Measurements from ENCODE around the gene HSPG2. TPM values are rescaled to one million over a fixed set of nuclear protein-coding genes. Genes with fewer than 3 reads are reported as not detected.

HSPG2 gene
- total and polyA plus RNA-seq, 2 of the 13 experiments (the other 11 are each of a cell fraction or from before 2014, with no cell fraction given): 9.1 to 13.1 TPM

DNA sequence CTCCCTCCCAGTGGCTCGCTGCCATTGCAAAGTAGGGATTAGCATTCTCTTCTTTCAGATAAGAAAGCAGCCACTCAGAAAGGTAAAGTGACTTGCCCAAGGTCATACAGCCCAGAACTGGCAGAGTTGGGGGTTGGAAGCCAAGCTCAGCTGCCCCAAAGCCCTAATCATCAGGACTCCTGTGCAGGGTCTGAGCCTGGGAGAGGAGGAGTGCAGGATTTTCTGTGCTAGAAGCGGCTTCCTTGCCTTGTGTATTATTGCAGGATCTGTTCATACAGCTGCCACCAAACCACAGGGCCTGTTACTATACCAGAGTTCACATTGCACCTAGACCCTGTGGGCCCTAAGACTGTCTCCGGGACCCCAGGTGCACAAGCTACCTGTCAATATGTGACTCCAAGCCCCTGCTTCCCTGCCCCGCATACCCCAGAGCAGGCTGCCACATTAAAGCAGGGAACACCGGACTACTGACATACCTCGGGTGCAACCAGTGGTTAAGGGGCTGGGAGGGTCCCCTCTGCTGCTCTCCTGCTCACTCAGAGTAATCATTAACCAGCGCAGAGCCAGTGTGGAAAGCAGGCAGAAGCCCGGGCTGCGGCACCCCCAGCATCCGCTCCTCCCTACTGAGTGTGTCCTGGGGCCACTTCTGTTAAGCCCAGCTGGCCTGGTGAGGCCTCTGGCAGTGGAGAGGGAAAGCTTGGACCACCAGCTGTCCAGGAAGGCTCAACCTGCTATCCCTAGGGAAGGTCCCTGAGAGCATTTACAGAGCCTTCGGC lies 15.8 kb downstream of the HSPG2 start (continued):
- TF ChIP-seq, protein P1, sequence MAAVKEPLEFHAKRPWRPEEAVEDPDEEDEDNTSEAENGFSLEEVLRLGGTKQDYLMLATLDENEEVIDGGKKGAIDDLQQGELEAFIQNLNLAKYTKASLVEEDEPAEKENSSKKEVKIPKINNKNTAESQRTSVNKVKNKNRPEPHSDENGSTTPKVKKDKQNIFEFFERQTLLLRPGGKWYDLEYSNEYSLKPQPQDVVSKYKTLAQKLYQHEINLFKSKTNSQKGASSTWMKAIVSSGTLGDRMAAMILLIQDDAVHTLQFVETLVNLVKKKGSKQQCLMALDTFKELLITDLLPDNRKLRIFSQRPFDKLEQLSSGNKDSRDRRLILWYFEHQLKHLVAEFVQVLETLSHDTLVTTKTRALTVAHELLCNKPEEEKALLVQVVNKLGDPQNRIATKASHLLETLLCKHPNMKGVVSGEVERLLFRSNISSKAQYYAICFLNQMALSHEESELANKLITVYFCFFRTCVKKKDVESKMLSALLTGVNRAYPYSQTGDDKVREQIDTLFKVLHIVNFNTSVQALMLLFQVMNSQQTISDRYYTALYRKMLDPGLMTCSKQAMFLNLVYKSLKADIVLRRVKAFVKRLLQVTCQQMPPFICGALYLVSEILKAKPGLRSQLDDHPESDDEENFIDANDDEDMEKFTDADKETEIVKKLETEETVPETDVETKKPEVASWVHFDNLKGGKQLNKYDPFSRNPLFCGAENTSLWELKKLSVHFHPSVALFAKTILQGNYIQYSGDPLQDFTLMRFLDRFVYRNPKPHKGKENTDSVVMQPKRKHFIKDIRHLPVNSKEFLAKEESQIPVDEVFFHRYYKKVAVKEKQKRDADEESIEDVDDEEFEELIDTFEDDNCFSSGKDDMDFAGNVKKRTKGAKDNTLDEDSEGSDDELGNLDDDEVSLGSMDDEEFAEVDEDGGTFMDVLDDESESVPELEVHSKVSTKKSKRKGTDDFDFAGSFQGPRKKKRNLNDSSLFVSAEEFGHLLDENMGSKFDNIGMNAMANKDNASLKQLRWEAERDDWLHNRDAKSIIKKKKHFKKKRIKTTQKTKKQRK (IDR thresholded peaks at IDR 0.05; ENCODE audit: low read length): no peak
- TF ChIP-seq, protein P2, sequence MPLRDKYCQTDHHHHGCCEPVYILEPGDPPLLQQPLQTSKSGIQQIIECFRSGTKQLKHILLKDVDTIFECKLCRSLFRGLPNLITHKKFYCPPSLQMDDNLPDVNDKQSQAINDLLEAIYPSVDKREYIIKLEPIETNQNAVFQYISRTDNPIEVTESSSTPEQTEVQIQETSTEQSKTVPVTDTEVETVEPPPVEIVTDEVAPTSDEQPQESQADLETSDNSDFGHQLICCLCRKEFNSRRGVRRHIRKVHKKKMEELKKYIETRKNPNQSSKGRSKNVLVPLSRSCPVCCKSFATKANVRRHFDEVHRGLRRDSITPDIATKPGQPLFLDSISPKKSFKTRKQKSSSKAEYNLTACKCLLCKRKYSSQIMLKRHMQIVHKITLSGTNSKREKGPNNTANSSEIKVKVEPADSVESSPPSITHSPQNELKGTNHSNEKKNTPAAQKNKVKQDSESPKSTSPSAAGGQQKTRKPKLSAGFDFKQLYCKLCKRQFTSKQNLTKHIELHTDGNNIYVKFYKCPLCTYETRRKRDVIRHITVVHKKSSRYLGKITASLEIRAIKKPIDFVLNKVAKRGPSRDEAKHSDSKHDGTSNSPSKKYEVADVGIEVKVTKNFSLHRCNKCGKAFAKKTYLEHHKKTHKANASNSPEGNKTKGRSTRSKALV (CRISPR knock-in tag; IDR thresholded peaks at IDR 0.05): no peak
- no peak for TF ChIP-seq RFX1 (IDR thresholded peaks at IDR 0.05)
- TF ChIP-seq EZH2 (conservative IDR thresholded peaks at IDR 0.05; ENCODE audit: low read depth, low read length): no peak
- TF ChIP-seq ZFP37 (CRISPR knock-in tag; IDR thresholded peaks at IDR 0.05; ENCODE audit: borderline replicate concordance): no peak
- TF ChIP-seq PHF5A (CRISPR knock-in tag; IDR thresholded peaks at IDR 0.05; ENCODE audit: low read depth, unreplicated experiment): no peak
- TF ChIP-seq MED8 (CRISPR knock-in tag; IDR thresholded peaks at IDR 0.05; ENCODE audit: insufficient replicate concordance): no peak
- no peak for TF ChIP-seq ZNF780A (CRISPR knock-in tag; IDR thresholded peaks at IDR 0.05)
- no peak for TF ChIP-seq ZNF746 (CRISPR knock-in tag; IDR thresholded peaks at IDR 0.05)
- no peak for TF ChIP-seq ZNF564 (CRISPR knock-in tag; IDR thresholded peaks at IDR 0.05)
- TF ChIP-seq, protein P3, sequence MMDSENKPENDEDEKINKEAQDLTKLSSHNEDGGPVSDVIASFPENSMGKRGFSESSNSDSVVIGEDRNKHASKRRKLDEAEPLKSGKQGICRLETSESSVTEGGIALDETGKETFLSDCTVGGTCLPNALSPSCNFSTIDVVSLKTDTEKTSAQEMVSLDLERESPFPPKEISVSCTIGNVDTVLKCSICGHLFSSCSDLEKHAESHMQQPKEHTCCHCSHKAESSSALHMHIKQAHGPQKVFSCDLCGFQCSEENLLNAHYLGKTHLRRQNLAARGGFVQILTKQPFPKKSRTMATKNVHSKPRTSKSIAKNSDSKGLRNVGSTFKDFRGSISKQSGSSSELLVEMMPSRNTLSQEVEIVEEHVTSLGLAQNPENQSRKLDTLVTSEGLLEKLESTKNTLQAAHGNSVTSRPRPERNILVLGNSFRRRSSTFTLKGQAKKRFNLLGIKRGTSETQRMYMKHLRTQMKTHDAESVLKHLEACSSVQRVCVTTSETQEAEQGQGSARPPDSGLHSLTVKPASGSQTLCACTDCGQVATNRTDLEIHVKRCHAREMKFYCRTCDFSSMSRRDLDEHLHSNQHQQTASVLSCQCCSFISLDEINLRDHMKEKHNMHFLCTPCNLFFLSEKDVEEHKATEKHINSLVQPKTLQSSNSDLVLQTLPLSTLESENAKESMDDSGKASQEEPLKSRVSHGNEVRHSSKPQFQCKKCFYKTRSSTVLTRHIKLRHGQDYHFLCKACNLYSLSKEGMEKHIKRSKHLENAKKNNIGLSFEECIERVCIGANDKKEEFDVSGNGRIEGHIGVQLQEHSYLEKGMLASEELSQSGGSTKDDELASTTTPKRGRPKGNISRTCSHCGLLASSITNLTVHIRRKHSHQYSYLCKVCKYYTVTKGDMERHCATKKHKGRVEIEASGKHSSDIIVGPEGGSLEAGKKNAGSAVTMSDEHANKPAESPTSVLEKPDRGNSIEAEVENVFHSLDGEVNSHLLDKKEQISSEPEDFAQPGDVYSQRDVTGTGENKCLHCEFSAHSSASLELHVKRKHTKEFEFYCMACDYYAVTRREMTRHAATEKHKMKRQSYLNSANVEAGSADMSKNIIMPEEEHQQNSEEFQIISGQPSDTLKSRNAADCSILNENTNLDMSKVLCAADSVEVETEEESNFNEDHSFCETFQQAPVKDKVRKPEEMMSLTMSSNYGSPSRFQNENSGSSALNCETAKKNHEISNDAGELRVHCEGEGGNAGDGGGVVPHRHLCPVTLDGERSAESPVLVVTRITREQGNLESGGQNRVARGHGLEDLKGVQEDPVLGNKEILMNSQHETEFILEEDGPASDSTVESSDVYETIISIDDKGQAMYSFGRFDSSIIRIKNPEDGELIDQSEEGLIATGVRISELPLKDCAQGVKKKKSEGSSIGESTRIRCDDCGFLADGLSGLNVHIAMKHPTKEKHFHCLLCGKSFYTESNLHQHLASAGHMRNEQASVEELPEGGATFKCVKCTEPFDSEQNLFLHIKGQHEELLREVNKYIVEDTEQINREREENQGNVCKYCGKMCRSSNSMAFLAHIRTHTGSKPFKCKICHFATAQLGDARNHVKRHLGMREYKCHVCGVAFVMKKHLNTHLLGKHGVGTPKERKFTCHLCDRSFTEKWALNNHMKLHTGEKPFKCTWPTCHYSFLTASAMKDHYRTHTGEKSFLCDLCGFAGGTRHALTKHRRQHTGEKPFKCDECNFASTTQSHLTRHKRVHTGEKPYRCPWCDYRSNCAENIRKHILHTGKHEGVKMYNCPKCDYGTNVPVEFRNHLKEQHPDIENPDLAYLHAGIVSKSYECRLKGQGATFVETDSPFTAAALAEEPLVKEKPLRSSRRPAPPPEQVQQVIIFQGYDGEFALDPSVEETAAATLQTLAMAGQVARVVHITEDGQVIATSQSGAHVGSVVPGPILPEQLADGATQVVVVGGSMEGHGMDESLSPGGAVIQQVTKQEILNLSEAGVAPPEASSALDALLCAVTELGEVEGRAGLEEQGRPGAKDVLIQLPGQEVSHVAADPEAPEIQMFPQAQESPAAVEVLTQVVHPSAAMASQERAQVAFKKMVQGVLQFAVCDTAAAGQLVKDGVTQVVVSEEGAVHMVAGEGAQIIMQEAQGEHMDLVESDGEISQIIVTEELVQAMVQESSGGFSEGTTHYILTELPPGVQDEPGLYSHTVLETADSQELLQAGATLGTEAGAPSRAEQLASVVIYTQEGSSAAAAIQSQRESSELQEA (CRISPR knock-in tag; IDR thresholded peaks at IDR 0.05; ENCODE audit: not compliant biosample characterization): no peak
- TF ChIP-seq THYN1 (CRISPR knock-in tag; IDR thresholded peaks at IDR 0.05; ENCODE audit: borderline replicate concordance, low read depth): no peak
- TF ChIP-seq, protein P4, sequence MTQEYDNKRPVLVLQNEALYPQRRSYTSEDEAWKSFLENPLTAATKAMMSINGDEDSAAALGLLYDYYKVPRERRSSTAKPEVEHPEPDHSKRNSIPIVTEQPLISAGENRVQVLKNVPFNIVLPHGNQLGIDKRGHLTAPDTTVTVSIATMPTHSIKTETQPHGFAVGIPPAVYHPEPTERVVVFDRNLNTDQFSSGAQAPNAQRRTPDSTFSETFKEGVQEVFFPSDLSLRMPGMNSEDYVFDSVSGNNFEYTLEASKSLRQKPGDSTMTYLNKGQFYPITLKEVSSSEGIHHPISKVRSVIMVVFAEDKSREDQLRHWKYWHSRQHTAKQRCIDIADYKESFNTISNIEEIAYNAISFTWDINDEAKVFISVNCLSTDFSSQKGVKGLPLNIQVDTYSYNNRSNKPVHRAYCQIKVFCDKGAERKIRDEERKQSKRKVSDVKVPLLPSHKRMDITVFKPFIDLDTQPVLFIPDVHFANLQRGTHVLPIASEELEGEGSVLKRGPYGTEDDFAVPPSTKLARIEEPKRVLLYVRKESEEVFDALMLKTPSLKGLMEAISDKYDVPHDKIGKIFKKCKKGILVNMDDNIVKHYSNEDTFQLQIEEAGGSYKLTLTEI (CRISPR knock-in tag; conservative IDR thresholded peaks at IDR 0.05): no peak
